ENCODE results near the gene SLC9A9. TPM values are rescaled to one million over a fixed set of nuclear protein-coding genes. Genes with fewer than 3 reads are reported as not detected.

The SLC9A9 gene
- polyA plus RNA-seq, 1 of the 3 experiments (the other 2 are of a cell fraction) = 0.05 TPM

DNA sequence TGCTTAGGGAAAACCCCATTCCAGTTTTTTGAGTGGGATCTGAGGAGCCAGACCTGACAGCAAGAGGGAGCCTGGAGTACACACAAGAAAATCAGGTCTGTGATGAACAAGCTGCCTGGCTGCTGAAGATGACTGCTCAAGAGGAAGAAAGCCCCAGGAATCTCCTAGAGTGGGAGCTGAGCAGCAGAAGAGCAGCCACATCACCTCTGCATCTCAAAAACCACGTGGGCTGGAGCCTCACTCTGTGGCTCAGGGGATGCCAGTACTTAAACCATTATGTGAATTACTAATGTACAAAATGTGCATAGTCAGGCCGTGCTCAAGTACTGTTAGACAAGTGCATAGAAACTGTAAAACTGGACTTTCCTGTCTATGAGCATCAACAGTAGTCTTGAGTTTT, 52.4 kb downstream of the SLC9A9 start:
- no peaks in the 10 kb centered on the region for H3K9me2 ChIP-seq
- POLR2A ChIA-PET = no interaction called here
- H4K20me1 ChIP-seq (ENCODE audit: insufficient read depth) = no peaks in the 10 kb centered on the region
- no peaks in the 10 kb centered on the region for H3K36me3 ChIP-seq (replicated peaks in 1 of 2; ENCODE audit: control insufficient read depth in 1 of 2, insufficient read depth in 2 of 2, low read length in 1 of 2)
- 0% methylated on average over 1 of the region's 2 CpGs for WGBS (ENCODE audit: low lambda C conversion rate)
- TF ChIP-seq, protein P1, sequence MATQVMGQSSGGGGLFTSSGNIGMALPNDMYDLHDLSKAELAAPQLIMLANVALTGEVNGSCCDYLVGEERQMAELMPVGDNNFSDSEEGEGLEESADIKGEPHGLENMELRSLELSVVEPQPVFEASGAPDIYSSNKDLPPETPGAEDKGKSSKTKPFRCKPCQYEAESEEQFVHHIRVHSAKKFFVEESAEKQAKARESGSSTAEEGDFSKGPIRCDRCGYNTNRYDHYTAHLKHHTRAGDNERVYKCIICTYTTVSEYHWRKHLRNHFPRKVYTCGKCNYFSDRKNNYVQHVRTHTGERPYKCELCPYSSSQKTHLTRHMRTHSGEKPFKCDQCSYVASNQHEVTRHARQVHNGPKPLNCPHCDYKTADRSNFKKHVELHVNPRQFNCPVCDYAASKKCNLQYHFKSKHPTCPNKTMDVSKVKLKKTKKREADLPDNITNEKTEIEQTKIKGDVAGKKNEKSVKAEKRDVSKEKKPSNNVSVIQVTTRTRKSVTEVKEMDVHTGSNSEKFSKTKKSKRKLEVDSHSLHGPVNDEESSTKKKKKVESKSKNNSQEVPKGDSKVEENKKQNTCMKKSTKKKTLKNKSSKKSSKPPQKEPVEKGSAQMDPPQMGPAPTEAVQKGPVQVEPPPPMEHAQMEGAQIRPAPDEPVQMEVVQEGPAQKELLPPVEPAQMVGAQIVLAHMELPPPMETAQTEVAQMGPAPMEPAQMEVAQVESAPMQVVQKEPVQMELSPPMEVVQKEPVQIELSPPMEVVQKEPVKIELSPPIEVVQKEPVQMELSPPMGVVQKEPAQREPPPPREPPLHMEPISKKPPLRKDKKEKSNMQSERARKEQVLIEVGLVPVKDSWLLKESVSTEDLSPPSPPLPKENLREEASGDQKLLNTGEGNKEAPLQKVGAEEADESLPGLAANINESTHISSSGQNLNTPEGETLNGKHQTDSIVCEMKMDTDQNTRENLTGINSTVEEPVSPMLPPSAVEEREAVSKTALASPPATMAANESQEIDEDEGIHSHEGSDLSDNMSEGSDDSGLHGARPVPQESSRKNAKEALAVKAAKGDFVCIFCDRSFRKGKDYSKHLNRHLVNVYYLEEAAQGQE (IDR thresholded peaks at IDR 0.05; ENCODE audit: low read depth, low read length) = no peak
- TF ChIP-seq MXI1 (IDR thresholded peaks at IDR 0.05; ENCODE audit: low read depth, low read length) (no peak), FOXM1 (IDR thresholded peaks at IDR 0.05; ENCODE audit: low read depth) (no peak), NRF1 (IDR thresholded peaks at IDR 0.05; ENCODE audit: low read depth, low read length) (no peak), TCF12 (IDR thresholded peaks at IDR 0.05) (no peak), YY1 (IDR thresholded peaks at IDR 0.05; ENCODE audit: low read depth) (no peak), SMC3 (IDR thresholded peaks at IDR 0.05; ENCODE audit: low read depth, low read length) (no peak), MEF2A (IDR thresholded peaks at IDR 0.05; ENCODE audit: borderline replicate concordance, low read depth) (no peak), POLR2AphosphoS5 (IDR thresholded peaks at IDR 0.05; ENCODE audit: low read depth, low read length) (no peak)
- TF ChIP-seq, protein P2, sequence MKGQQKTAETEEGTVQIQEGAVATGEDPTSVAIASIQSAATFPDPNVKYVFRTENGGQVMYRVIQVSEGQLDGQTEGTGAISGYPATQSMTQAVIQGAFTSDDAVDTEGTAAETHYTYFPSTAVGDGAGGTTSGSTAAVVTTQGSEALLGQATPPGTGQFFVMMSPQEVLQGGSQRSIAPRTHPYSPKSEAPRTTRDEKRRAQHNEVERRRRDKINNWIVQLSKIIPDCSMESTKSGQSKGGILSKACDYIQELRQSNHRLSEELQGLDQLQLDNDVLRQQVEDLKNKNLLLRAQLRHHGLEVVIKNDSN (IDR thresholded peaks at IDR 0.05; ENCODE audit: borderline replicate concordance, low read depth) = no peak
- TF ChIP-seq, protein P3, sequence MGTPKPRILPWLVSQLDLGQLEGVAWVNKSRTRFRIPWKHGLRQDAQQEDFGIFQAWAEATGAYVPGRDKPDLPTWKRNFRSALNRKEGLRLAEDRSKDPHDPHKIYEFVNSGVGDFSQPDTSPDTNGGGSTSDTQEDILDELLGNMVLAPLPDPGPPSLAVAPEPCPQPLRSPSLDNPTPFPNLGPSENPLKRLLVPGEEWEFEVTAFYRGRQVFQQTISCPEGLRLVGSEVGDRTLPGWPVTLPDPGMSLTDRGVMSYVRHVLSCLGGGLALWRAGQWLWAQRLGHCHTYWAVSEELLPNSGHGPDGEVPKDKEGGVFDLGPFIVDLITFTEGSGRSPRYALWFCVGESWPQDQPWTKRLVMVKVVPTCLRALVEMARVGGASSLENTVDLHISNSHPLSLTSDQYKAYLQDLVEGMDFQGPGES (IDR thresholded peaks at IDR 0.05; ENCODE audit: low read depth, low read length) = no peak
- H3F3A ChIP-seq (replicated peaks; ENCODE audit: insufficient read depth) = no peaks in the 10 kb centered on the region
- H3K9me3 ChIP-seq = no peaks in the 10 kb centered on the region
- H3K27me3 ChIP-seq (ENCODE audit: insufficient read depth) = peaks cover 8% of the 10 kb centered on the region; the same call in 1 of the 2 replicates
- no peak overlapping the region for H3K4me2 ChIP-seq
- no peak overlapping the region for H3K4me3 ChIP-seq (ENCODE audit: low read depth in 2 of 2, low read length in 1 of 2)
- no peaks in the 10 kb centered on the region for H3K79me2 ChIP-seq (ENCODE audit: insufficient read depth)
- no peak overlapping the region for H3K27ac ChIP-seq (ENCODE audit: low read depth in 2 of 2, low read length in 1 of 2)
- no peaks in the 10 kb centered on the region for H3K4me1 ChIP-seq (ENCODE audit: control insufficient read depth in 1 of 2, insufficient read depth in 2 of 2, low read depth in 1 of 2, low read length in 1 of 2)
- CTCF ChIA-PET = interaction anchor here (1.4 kb wide), 1 partner anchor 22 kb away, joined by 3 read pairs; no protein-coding TSS in a partner anchor
- H3K9ac ChIP-seq = no peak overlapping the region
- DNase-seq = no peak
- H2AFZ ChIP-seq (ENCODE audit: low read depth) = no peak overlapping the region

DNA sequence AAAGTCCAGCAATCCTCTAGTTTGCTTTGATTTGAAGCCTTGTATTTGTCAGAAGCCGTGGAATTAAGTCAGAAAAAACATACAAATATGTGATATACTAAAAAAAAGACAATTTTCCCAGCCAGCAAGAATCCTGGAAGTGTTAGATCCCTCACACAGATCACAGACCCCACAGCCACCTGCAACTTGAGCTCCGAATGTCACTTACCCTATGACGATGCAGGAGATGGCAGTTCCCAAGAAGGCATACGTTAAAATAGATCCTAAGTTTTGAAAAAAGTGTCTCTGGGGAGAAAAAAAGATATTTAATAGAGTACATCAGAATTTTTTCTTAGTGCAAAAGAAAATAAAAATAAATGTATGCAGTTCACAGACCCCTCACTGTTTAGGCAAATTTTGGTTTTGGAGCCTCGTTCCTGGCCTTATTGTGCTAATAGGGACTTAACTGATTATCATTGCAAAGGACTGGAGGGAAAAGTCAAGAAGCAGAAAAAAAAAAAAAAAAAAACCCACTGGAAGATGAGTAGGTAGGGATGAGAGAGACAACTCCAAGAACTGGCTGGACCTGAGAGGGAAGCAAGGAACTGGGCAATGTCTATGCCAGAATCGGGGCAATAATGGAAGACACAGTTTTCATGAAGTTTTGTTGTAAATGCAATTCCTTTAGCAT, 53.3 kb downstream of the SLC9A9 start:
- POLR2A ChIA-PET = no interaction called here
- no peak overlapping the region for H3K27ac ChIP-seq (ENCODE audit: low read depth in 2 of 2, low read length in 1 of 2)

More for the DNA sequence above, 53.3 kb downstream of the SLC9A9 start:
- Histone ChIP-seq H4K20me1 (ENCODE audit: insufficient read depth) (no peaks in the 10 kb centered on the region), H3K4me2 (no peak overlapping the region), H2AFZ (ENCODE audit: low read depth) (no peak overlapping the region), H3K4me1 (ENCODE audit: control insufficient read depth in 1 of 2, insufficient read depth in 2 of 2, low read depth in 1 of 2, low read length in 1 of 2) (no peaks in the 10 kb centered on the region), H3K9me3 (no peaks in the 10 kb centered on the region), H3K9me2 (no peaks in the 10 kb centered on the region), H3F3A (replicated peaks; ENCODE audit: insufficient read depth) (no peaks in the 10 kb centered on the region), H3K27me3 (ENCODE audit: insufficient read depth) (peaks cover 6% of the 10 kb centered on the region; the same call in 1 of the 2 replicates), H3K36me3 (replicated peaks in 1 of 2; ENCODE audit: control insufficient read depth in 1 of 2, insufficient read depth in 2 of 2, low read length in 1 of 2) (no peaks in the 10 kb centered on the region), H3K4me3 (ENCODE audit: low read depth in 2 of 2, low read length in 1 of 2) (no peak overlapping the region), H3K9ac (no peak overlapping the region), H3K79me2 (ENCODE audit: insufficient read depth) (no peaks in the 10 kb centered on the region)
- TF ChIP-seq RFX5 (IDR thresholded peaks at IDR 0.05; ENCODE audit: low read length) = no peak
- TF ChIP-seq, protein P3 (IDR thresholded peaks at IDR 0.05; ENCODE audit: low read depth, low read length) = no peak
- TF ChIP-seq, protein P1 (IDR thresholded peaks at IDR 0.05; ENCODE audit: low read depth, low read length) = no peak
- no peak for TF ChIP-seq FOXJ3 (CRISPR knock-in tag; IDR thresholded peaks at IDR 0.05)
- CTCF ChIA-PET = no interaction called here
- DNase-seq = no peak
- 2% methylated on average over 6 of the region's 6 CpGs for WGBS (ENCODE audit: low lambda C conversion rate)

Measured in SK-N-SH (cell line).